ENCODE measurements around the gene SLC12A9. TPM values are rescaled to one million over a fixed set of nuclear protein-coding genes. Genes with fewer than 3 reads are reported as not detected.

The SLC12A9 gene
- total RNA-seq, 2 experiments from 2014 or later, result 44.1 to 49.1 TPM

DNA sequence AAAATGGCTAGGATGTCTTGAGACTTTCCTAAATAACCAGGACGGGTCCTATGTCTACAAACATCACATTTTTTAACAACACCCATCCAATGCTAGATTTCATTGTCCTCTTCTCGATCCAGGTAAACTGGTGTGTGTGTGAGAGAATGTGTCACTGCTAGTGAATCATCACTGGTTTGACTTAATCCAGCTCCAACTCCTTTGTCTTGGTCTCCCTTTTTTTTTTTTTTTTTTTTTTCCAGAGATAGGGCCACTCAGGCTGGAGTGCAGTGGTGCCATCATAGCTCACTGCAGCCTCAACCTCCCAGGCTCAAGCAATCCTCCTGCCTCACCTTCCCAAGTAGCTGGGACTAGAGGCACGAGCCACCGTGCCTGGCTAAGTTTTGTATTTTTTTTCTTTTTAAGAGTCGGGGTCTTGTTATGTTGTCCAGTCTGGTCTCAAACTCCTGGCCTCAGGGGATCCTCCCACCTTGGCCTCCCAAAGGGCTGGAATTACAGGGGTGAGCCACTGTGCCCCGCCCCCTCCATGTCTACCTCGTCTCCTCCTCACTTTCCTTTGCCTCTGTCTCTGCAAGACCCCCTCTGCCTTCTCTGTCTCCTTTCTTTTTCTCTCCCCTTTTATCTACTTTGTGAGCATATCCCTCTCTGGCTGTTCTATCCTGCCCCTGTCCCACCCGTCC is 39.2 kb downstream of the SLC12A9 start:
- CTCF ChIA-PET, result interaction anchor here (0.6 to 1.2 kb wide), 2 partner anchors 13 to 186 kb away, joined by 3 read pairs; no protein-coding TSS in a partner anchor
- Mint-ChIP-seq H3K27me3 (peaks cover 35% of the 10 kb centered on the region), H3K9me3 (no peaks in the 10 kb centered on the region), H3K4me3 (peak overlapping the region; percentile 41), H3K36me3 (ENCODE audit: low read depth) (peaks cover 21% of the 10 kb centered on the region), H3K4me1 (peaks cover 47% of the 10 kb centered on the region), H3K27ac (no peak overlapping the region)
- DNase-seq, result no peak
- POLR2A ChIA-PET, result no interaction called here

DNA sequence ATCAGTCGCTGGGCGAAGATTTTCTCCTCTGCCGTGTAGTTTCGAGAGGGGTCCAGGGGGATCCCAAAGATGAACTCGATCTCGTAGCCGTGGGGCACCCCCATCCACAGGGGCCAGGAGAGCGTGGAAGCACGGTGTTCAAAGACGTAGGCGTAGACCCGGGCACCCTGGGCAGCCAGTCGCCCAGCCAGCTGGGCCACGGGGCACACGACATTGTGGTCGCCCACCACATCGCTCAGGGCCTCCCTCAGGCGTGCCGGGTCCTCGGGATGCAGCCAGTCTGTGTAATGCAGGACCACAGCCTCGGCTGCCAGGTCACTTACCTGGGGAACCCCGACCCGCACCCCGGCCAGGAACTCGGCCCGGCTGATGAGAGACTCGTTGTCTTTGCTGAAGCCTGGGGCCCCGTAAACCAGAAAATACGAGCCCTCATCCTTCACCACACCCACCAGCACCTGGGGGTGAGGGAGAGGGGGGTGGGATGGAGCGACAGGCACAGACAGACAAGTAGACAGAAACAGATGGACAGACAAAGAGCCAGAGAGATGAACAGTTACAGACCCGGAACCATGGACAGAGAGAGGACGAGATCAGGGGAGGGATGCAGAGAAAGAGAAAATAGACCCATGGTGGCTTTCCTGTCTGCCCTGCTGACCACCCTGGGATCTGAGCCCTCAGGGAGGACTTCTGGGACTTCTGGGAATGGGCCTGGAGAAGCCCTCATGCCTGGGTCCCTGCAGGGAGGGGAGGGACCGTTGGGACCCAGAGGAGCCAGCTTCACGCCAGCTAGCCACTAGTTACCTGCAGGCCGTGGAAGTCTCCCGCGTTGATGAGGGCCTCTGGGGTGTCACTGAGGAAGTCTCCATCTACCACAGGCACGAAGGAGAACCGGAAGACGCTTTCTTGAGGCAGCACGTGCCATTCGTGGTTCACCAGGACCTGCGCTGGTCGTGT is 40.1 kb downstream of the SLC12A9 start:
- ChIA-PET CTCF (no interaction called here), POLR2A (no interaction called here)
- DNase-seq, result no peak
- no peak overlapping the region for H3K4me3 Mint-ChIP-seq
- no peaks in the 10 kb centered on the region for H3K9me3 Mint-ChIP-seq
- peaks cover 40% of the 10 kb centered on the region for H3K27me3 Mint-ChIP-seq
- peaks cover 11% of the 10 kb centered on the region for H3K36me3 Mint-ChIP-seq (ENCODE audit: low read depth)
- H3K4me1 Mint-ChIP-seq, result peaks cover 39% of the 10 kb centered on the region
- peak overlapping the region; percentile 13 for H3K27ac Mint-ChIP-seq

DNA sequence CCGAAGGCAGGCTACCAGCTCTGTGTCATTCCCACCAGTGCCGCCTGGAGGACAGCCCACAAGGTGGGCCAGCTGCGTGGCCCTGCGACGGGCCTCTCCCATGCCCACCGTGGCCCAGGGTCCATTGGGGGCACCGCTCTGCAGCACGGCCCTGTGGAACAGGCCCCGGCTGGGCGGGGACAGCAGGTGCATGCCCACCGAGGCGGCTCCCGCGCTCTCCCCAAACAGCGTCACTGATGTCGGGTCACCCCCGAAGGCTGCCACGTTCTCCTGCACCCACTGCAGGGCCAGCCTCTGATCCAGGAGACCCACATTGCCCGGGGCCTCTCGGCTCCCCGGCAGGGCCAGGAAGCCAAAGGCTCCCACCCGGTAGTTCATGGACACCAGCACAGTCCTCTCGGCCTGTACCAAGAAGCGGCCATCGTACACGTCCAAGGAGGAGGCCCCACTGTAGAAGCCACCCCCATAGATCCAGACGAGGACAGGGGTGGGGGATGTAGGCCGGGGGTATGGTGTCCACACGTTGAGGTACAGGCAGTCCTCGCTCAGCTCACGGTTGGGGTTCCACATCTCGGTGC is 40.9 kb downstream of the SLC12A9 start:
- no peak overlapping the region for H3K4me3 Mint-ChIP-seq
- DNase-seq, result no peak

DNA sequence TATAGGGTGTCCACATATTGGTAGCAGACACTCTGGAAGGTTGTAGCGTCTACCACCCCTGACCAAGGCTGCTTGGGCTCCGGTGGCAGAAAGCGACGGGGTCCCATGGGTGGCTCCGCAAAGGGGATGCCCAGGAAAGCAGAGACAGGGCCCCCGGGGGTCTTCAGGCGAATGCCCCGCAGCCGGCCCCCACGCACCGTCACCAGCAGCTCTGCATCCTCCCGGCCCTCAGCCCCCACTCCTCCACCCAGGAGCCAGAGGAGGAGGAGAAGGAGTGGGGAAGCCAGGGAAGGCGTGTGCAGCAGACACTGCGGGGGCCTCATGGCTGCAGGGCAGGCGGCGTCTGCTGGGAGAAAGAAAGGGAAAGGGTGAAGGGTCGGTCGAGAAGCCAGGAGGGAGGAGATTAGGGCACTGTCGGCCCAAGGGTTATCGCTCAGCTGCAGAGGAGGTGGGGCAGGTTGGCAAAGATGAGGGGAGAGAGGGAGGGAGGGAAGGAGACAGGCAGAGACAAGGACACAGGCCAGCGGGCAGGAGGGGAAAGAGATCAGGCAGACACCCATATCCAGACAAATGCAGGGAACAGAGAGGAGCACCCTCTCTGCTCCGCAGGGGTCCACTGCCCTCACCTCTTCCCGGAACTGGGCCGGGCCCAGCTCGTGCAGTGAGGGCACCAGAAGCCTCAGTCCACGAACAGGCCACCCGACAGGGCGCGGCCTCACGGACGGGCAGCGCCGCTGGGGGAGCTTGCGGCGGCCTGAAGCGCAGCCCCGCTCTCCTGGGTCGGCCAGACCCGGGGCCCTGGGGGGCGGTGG is 41.6 kb downstream of the SLC12A9 start:
- DNase-seq, result no peak
- no peak overlapping the region for H3K4me3 Mint-ChIP-seq
- POLR2A ChIA-PET, result interaction anchor here (0.5 kb wide), 1 partner anchor 162 kb away, joined by 4 read pairs; no protein-coding TSS in a partner anchor

More for the DNA sequence above, 40.9 kb downstream of the SLC12A9 start:
- peaks cover 4% of the 10 kb centered on the region for H3K36me3 Mint-ChIP-seq (ENCODE audit: low read depth)
- ChIA-PET CTCF (interaction anchor here (0.6 kb wide), 2 partner anchors 121 to 181 kb away, joined by 3 to 6 read pairs; no protein-coding TSS in a partner anchor), POLR2A (no interaction called here)
- peaks cover 32% of the 10 kb centered on the region for H3K4me1 Mint-ChIP-seq
- H3K27ac Mint-ChIP-seq, result no peak overlapping the region
- H3K27me3 Mint-ChIP-seq, result peaks cover 48% of the 10 kb centered on the region
- no peaks in the 10 kb centered on the region for H3K9me3 Mint-ChIP-seq

DNA sequence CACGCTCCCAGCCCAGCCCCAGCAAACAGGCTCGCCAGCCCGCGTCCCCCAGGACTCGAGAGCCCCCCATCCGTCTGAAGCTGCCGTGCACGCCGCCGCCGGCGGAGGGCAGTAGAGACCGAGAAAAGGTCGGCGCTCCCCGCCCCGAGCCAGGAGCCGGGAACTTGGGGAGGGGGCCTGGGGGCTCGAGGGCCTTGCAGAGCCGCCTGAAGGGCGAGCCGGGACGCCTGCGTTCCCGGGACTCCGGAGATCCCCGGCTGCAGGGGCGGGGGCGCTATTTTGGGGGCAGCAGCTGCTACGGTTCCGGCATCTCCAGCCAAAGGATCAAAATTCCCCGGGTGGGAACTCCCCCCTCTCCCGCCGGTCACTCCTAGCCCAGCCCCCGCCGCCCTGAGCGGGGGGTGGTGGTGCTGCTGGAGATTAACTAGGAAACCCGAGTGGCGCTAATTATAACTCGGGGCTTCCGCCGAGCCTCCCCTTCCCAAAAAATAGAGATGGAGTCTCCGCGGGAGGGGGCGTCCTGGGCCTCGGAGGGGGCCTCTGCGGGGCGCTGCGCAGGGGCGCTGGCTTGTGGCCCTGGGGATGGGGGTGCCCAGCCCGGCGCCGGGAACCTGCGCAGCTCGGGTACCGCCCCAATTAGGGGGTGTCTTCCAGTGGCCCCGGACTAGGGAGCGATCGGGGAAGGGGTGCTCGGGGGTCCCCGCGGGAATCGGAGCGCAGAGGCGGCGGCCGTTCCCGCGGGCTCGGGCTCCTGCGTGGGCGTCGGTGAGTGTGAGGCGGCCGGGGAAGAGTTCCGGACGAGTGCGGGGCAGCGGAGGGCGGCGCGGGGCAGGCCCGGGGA is 42.6 kb downstream of the SLC12A9 start:
- Mint-ChIP-seq H3K4me3 (no peak overlapping the region), H3K27me3 (peaks cover 52% of the 10 kb centered on the region), H3K36me3 (ENCODE audit: low read depth) (peaks cover 1% of the 10 kb centered on the region), H3K4me1 (peaks cover 27% of the 10 kb centered on the region), H3K27ac (no peak overlapping the region), H3K9me3 (no peaks in the 10 kb centered on the region)
- DNase-seq, result peak; percentile 49
- ChIA-PET POLR2A (interaction anchor here (0.5 kb wide), 1 partner anchor 161 kb away, joined by 4 read pairs; no protein-coding TSS in a partner anchor), CTCF (interaction anchor here (0.8 to 2.3 kb wide), 7 partner anchors 20 to 261 kb away, joined by 3 to 10 read pairs (median 3); partner anchors contain the start of gene SRRT)

More for the DNA sequence above, 41.6 kb downstream of the SLC12A9 start:
- no peaks in the 10 kb centered on the region for H3K9me3 Mint-ChIP-seq
- H3K36me3 Mint-ChIP-seq (ENCODE audit: low read depth), result peaks cover 1% of the 10 kb centered on the region
- H3K27ac Mint-ChIP-seq, result no peak overlapping the region
- CTCF ChIA-PET, result interaction anchor here (0.5 to 2.3 kb wide), 9 partner anchors 19 to 260 kb away, joined by 3 to 10 read pairs (median 4); partner anchors contain the start of genes SLC12A9 and SRRT
- peaks cover 28% of the 10 kb centered on the region for H3K4me1 Mint-ChIP-seq
- peaks cover 51% of the 10 kb centered on the region for H3K27me3 Mint-ChIP-seq

DNA sequence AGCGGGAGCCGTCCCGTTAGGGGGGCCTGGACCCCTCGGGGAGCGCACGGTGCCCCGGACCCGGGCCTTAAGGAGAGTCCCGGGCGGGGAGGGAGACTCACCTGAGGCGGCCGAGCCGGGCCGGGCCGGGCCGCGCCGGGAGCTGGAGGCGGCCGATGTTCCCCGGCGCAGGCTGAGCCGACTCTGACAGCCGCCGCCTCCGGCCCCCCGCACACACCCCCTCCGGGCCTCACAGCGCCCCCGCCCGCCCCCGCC is 43.1 kb downstream of the SLC12A9 start, which contains the start of gene ACHE:
TSS of gene ACHE (minus strand) at position 188 of the 255 bp plus-strand sequence. CDS start 1,656 bp downstream, outside the sequence.
- Mint-ChIP-seq H3K27ac (no peak within 1 kb of the TSS), H3K4me3 (peak within 1 kb of the TSS; percentile 55), H3K4me1 (peaks cover 22% of the 10 kb centered on the region), H3K36me3 (ENCODE audit: low read depth) (no peaks in the 10 kb centered on the region), H3K9me3 (no peaks in the 10 kb centered on the region), H3K27me3 (peaks cover 48% of the 10 kb centered on the region)
- DNase-seq, result no peak
- POLR2A ChIA-PET, result no interaction called here
- CTCF ChIA-PET, result interaction anchor here (0.6 to 2.3 kb wide), 4 partner anchors 20 to 167 kb away, joined by 3 to 10 read pairs (median 4); partner anchors contain the start of gene SRRT

DNA sequence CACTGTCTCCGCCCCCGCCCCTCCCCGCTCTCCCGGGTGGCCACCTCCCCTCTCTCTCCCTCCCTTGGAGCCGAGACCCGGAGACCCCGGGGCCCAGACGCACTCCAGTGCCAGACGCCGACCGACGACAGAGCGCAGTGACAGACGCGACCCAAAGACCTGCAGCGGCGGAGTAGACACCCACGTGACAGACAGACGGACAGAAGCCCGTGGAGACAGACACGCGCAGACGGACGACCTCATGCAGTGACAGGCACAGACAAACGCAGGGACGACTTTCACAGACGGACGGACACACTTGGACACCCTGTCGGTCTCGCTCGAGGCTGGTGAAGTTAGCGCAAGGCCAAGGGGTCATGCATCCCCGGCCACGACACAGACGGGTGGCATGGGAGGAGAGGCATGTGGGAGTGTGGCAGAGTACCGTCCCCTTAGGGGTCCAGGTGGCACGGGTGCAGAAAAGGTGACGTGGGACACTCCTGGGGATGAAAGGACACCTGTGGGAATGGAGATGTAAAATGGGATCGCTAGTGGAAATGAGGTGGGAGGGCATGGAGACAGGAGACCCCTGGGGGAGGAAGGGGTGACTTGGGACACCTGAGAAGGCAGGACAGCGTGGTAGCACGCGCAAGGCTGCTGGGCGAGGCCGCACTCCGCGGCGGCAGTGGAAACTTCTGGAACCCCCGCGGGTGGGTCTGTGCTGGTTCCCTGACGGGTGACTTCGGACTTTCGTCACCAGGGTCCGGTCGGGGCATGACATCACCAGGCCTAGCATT is 43.6 kb downstream of the SLC12A9 start:
- no peak for DNase-seq
- Mint-ChIP-seq H3K36me3 (ENCODE audit: low read depth) (no peaks in the 10 kb centered on the region), H3K27ac (no peak overlapping the region), H3K4me1 (peaks cover 21% of the 10 kb centered on the region), H3K4me3 (peak overlapping the region; percentile 55), H3K27me3 (peaks cover 49% of the 10 kb centered on the region), H3K9me3 (no peaks in the 10 kb centered on the region)
- ChIA-PET POLR2A (no interaction called here), CTCF (interaction anchor here (0.6 to 2.3 kb wide), 3 partner anchors 42 to 166 kb away, joined by 3 to 10 read pairs (median 3); no protein-coding TSS in a partner anchor)

DNA sequence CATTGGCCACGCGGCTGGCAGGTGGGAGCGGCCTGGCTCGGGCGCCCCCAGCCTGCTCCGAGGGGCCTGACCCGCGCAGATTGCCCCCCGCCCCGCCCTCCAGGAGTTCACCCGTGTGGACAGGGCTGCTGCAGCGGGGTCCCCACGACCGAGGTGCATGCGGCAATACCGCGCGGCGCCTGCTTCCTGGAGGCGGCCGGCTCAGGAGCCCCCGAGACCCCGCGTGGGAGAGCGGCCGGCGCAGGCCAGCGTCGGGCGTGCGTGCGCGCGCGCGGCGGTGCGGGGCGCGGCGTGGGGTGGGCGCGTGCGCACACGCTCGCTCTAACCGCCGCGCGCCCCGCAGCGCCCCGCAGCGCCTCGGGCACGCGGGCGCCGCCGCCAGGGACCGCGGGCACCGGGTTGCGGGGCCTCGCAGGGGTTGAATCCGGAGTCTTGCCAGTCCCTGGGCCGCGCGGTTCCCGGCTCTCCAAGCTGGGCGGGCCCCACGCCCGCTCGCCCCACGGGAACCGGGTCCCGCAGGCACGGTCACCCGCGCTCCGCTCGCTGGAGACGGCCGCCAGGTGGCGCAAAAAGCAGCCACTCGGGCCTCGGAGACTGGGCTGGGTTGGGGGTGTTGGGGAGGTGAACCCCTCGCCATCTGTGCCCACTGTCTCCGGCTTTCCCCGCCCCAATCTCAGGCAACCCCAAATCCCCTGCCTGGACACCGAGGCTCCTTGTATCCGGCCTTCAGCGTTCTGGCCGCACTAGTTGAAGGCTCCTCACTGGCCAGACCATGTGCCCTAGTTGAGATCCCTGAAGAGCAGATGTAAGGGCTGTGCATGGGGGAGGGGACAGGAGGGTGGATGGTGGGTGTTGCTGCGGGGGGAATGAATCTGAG is 44.5 kb downstream of the SLC12A9 start:
- peak overlapping the region; percentile 38 for H3K4me3 Mint-ChIP-seq
- peak; percentile 64 for DNase-seq

DNA sequence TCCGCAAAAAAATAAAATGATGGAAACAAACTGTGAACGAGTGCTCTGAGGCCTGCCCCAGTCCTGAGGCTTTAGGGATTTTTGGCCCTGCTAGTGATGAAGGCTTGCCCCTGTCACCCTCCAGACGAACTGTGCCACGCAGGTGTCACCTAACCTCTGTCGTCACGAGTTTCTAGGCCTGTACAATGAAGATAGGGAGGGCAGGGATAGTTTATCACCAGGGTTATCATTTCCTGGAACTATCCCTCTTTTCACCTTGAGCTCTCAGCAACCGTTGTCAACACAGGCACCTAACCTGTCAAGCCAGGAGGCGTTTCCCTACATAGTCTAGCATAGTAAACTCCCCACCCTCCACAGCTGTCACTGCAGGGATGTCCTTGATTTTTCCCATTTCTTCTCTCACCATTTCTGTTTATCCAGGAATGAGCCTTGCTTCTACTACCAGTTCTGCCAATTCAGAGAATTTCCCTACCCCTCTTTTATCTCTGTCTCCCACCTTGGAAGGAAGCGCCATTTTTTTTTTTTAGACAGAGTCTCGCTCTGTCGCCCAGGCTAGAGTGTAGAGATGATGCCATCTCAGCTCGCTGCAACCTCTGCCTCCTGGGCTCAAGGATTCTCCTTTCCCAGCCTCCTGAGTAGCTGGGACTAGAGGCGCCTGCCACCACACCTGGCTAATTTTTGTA is 45.4 kb downstream of the SLC12A9 start:
- CTCF ChIA-PET, result interaction anchor here (0.7 to 1.8 kb wide), 5 partner anchors 9 to 1058 kb away, joined by 3 to 8 read pairs (median 3); no protein-coding TSS in a partner anchor
- no peak for DNase-seq
- Mint-ChIP-seq H3K36me3 (ENCODE audit: low read depth) (no peaks in the 10 kb centered on the region), H3K27me3 (peaks cover 33% of the 10 kb centered on the region), H3K27ac (no peak overlapping the region), H3K4me3 (no peak overlapping the region), H3K9me3 (no peaks in the 10 kb centered on the region), H3K4me1 (peaks cover 15% of the 10 kb centered on the region)
- POLR2A ChIA-PET, result no interaction called here

More for the DNA sequence above, 44.5 kb downstream of the SLC12A9 start:
- Mint-ChIP-seq H3K4me1 (peaks cover 16% of the 10 kb centered on the region), H3K27me3 (peaks cover 42% of the 10 kb centered on the region), H3K9me3 (no peaks in the 10 kb centered on the region), H3K36me3 (ENCODE audit: low read depth) (no peaks in the 10 kb centered on the region), H3K27ac (no peak overlapping the region)
- CTCF ChIA-PET, result interaction anchor here (0.6 kb wide), 1 partner anchor 183 kb away, joined by 3 read pairs; no protein-coding TSS in a partner anchor
- POLR2A ChIA-PET, result no interaction called here

DNA sequence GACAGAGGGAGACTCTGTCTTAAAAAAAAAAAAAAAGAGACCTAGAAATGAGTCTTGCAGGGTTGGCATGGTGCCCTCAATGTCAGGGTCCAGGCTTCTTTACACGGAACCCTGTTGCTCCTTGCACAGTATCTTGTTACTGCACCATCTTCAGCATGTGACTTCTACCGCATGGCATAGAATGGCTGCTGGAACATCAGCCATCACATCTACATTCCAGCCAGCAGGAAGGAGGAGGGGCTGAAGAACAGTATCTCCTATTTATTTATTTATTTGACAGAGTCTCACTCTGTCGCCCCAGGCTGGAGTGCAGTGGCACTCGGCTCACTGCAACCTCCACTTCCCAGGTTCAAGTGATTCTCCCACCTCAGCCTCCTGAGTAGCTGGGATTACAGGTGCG is 46.9 kb downstream of the SLC12A9 start:
- Mint-ChIP-seq H3K27ac (no peak overlapping the region), H3K36me3 (ENCODE audit: low read depth) (no peaks in the 10 kb centered on the region), H3K27me3 (peaks cover 27% of the 10 kb centered on the region), H3K9me3 (no peaks in the 10 kb centered on the region), H3K4me3 (no peak overlapping the region), H3K4me1 (peaks cover 13% of the 10 kb centered on the region)
- ChIA-PET POLR2A (no interaction called here), CTCF (interaction anchor here (1.8 kb wide), 1 partner anchor 159 kb away, joined by 8 read pairs; no protein-coding TSS in a partner anchor)
- no peak for DNase-seq

Measured in activated CD4-positive, alpha-beta T cell treated with anti-CD3 and anti-CD28 coated beads, Interleukin-2, amount 10 ng/mL, durations not matched to agents 7 days and 5 days (primary cell).